ENCODE data around the gene SH3PXD2B. TPM values are rescaled to one million over a fixed set of nuclear protein-coding genes. Genes with fewer than 3 reads are reported as not detected.
A peak's percentile ranks its signal among the peaks of the same experiment; 100 is the strongest.

SH3PXD2B gene
- total and polyA plus RNA-seq, 8 donors: 4.2 to 24.9 (median 11.0) TPM

DNA sequence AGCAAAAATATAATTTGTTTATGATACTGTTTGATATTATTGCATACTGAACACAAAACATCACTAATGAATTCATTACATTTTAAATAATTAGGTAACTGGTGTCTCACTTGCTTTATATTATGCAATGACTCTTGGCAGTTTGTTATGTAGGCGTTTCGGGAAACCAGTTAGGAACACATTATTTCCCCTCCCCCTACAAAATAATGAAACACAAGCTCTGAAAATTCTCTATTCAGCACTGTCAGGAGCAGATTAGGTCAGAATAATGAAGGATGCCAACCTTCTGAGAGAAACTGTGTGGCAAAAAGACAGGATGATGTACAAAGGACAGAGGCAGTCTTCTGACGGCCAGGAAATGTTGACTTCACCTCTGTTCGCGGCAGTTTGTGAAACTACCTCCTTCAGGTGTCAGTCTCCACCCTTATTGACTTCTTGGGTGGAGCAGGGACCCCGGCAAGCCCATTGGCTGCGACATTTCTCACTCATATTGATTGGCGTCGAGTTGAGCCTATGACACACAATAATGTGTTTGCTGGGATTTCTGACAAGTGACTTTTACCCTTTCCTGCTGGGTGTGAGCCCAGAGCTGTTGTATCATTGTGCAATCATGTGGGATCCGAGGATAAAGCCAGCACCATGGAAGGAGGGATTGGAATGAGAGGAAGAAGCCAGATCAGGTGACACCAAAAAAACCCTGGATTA, 33.9 kb downstream of the SH3PXD2B start:
- 8 to 12% methylated on average over 10 of the region's 10 CpGs for WGBS, 2 donors
- FAIRE-seq (peak; percentile 9), ATAC-seq (peak; percentile 75 to 86 (median 82)), DNase-seq (peak; percentile 74 to 94 (median 86))
- TF ChIP-seq, protein P1, sequence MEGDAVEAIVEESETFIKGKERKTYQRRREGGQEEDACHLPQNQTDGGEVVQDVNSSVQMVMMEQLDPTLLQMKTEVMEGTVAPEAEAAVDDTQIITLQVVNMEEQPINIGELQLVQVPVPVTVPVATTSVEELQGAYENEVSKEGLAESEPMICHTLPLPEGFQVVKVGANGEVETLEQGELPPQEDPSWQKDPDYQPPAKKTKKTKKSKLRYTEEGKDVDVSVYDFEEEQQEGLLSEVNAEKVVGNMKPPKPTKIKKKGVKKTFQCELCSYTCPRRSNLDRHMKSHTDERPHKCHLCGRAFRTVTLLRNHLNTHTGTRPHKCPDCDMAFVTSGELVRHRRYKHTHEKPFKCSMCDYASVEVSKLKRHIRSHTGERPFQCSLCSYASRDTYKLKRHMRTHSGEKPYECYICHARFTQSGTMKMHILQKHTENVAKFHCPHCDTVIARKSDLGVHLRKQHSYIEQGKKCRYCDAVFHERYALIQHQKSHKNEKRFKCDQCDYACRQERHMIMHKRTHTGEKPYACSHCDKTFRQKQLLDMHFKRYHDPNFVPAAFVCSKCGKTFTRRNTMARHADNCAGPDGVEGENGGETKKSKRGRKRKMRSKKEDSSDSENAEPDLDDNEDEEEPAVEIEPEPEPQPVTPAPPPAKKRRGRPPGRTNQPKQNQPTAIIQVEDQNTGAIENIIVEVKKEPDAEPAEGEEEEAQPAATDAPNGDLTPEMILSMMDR (IDR thresholded peaks at IDR 0.05): no peak
- no peaks in the 10 kb centered on the region for H3K36me3 ChIP-seq
- H3K4me1 ChIP-seq: peaks cover 29 to 40% (median 33%) of the 10 kb centered on the region in 3 donors
- intact Hi-C loops (cut with DNase I): no loop called here
- H3K4me3 ChIP-seq: peak overlapping the region in 1 of 4 donors; percentile 8
- no peaks in the 10 kb centered on the region for H3K27me3 ChIP-seq
- no peaks in the 10 kb centered on the region for H3K9me3 ChIP-seq
- peak overlapping the region; percentile 58 to 88 (median 73) for H3K27ac ChIP-seq

DNA sequence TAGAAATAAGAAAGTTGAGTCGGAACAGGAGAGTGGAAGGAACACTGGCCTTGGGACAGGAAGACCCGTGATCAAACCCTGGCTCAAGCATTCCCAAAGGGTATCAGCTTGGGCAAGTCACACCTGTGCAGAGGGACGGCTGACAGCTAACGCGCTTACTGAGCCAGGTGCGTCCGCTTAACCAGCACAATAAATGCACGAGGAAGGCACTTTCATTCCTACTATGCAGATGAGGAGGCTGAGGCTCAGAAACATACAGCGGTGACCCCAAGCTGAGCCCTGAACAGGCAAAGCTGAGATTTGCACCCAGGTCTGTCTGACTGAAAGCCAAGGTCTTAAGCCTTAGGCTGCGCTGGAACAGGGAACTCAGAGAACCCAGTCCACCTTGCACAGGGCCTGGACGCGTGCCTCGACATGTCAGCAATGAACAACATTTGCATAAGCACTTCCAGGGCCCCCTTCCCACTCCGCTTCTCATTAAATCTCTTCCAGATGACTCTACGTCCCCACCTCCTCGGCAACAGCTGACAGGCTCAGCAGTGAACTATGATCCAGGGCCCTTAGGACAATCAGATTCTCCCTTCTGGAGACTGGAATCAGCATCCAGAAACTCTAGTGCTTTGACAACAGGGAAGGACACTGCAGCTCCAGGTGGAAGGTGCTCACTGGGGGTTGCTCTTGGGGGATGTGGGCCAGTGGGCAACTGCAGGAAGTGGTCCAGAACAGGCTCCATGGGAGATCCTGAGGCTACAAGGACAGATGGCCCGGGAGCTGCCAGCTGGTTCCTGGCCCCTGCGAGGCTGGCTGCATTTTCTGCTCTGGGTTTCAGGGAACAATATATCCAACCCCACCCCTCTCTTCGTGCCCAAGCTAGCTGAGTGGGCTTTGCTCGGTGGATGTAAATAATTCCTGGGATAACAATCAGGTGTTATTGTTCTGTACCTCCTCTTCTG, 35.2 kb downstream of the SH3PXD2B start:
- intact Hi-C loops (cut with DNase I): no loop called here
- Histone ChIP-seq H3K4me3 (no peak overlapping the region), H3K4me1 (peaks cover 41 to 52% (median 44%) of the 10 kb centered on the region in 3 donors), H3K36me3 (no peaks in the 10 kb centered on the region), H3K27ac (peak overlapping the region; percentile 58 to 88 (median 73)), H3K9me3 (no peaks in the 10 kb centered on the region), H3K27me3 (no peaks in the 10 kb centered on the region)
- TF ChIP-seq, protein P1 (IDR thresholded peaks at IDR 0.05): no peak
- ATAC-seq: peak; percentile 19 to 33 (median 28)
- peak in 5 of 6 donors; percentile 40 to 69 (median 55) for DNase-seq
- 38 to 40% methylated on average over 20 of the region's 20 CpGs for WGBS, 2 donors
- FAIRE-seq: no peak

DNA sequence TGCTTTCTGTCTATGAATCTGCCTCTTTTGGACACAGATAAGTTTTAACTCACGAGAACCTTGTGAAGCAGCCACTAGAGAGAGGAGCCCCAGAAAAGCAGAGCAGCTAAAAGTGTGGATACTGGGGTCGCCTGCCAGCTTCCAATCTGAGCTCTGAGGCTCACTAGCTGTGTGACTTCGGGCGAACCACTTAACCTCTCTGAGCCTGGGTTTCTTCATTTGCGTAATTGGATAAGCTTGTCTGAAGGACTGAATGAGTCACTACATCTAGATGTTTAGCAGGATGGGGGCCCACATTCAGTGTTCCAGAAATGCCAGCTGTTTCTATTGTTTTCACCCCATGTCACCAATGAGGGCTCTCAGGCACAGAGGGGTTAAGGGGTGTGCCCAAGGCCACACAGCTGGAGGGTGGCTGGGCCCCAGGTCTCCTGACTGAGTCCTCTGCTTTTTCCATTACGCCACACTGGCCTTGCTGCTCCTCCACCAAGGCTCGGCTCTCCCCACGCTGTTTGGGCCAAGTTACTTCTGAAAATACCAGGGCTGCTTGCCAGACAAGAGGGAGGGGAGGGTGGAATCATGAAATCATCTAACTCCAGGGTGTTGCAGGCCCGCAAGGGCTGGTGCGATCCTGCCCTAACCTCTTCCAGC, 36.2 kb downstream of the SH3PXD2B start:
- intact Hi-C loops (cut with DNase I): no loop called here
- no peaks in the 10 kb centered on the region for H3K36me3 ChIP-seq
- DNase-seq: peak; percentile 79 to 94 (median 89)
- ATAC-seq: peak; percentile 68 to 80 (median 72)
- peak overlapping the region; percentile 58 to 88 (median 73) for H3K27ac ChIP-seq
- TF ChIP-seq, protein P1 (IDR thresholded peaks at IDR 0.05): no peak
- no peaks in the 10 kb centered on the region for H3K27me3 ChIP-seq
- WGBS, 2 donors: 26 to 30% methylated on average over 10 of the region's 10 CpGs
- peak; percentile 26 for FAIRE-seq
- no peaks in the 10 kb centered on the region for H3K9me3 ChIP-seq
- no peak overlapping the region for H3K4me3 ChIP-seq
- H3K4me1 ChIP-seq: peaks cover 49 to 62% (median 49%) of the 10 kb centered on the region in 3 donors

DNA sequence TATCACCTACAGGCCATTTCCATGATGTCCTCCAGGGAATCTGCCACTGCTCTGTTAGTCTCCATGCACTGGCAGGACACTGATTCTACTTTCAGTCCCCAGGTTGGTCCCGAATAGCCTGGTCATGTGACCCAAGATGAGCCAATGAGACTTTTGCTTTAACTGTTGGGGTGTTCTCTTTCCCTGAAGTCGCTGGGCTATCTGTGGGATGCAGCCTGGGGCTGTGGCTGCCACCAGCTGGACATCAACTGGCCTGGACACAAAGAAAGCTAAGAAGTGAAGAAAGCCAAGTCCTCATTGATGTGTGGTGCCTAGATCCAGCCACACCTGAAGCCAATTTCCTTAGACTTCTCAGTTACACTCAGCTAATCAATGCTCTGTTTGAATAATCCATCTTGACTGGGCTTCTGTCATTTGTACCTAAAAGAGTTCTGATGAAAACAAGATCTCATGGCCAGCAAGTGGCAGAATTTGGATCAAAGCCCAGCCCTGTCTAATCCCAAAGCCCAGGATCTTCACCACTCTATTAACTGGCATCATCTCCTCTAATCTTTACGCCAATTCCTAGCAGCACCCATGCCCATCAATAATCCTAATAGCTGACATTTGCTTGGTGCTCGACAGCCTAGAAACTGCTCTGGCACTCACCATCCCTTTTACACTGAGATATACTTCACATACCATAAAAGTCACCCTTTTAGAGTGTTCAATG, 37.0 kb downstream of the SH3PXD2B start:
- FAIRE-seq (no peak), DNase-seq (no peak), ATAC-seq (no peak)
- intact Hi-C loops (cut with DNase I): no loop called here
- Histone ChIP-seq H3K4me3 (no peak overlapping the region), H3K4me1 (peaks cover 49 to 64% (median 51%) of the 10 kb centered on the region in 3 donors), H3K27me3 (no peaks in the 10 kb centered on the region), H3K36me3 (no peaks in the 10 kb centered on the region), H3K9me3 (no peaks in the 10 kb centered on the region), H3K27ac (peak overlapping the region; percentile 58 to 88 (median 73))
- WGBS, 2 donors: 75 to 77% methylated on average over 4 of the region's 4 CpGs
- TF ChIP-seq, protein P1 (IDR thresholded peaks at IDR 0.05): no peak
